CD14-positive monocyte (primary cell): Measurements from ENCODE around the gene NDC1. TPM values are rescaled to one million over a fixed set of nuclear protein-coding genes. Genes with fewer than 3 reads are reported as not detected.

Experiments
- DNase-seq, 3 donors: peaks; one replicate each; pipeline ENCODE4 v3.0.0-alpha.2; 2011 to 2022
- H2AFZ ChIP-seq: 2 replicates; pipeline ENCODE4 v1.6.0; 2012; ENCODE audit warnings: mild to moderate bottlenecking, low read depth, low read length, inconsistent platforms; ENCODE audit not compliant: insufficient read depth, poor library complexity, severe bottlenecking
- H3K27ac ChIP-seq, 2 donors: 1 replicate in 1 of 2; 2 replicates in 1 of 2; pipeline ENCODE4 v1.5.1; 2012 to 2013; ENCODE audit warnings: low read length in 2 of 2, control low read depth in 1 of 2, inconsistent platforms in 1 of 2, low read depth in 1 of 2, mild to moderate bottlenecking in 1 of 2
- H3K27me3 ChIP-seq, 2 donors: one replicate each; pipeline versions ENCODE4 v1.6.0 to v1.6.1; 2011 to 2013; ENCODE audit warnings: low read length in 2 of 2; ENCODE audit not compliant: control insufficient read depth in 2 of 2, insufficient read depth in 2 of 2
- H3K36me3 ChIP-seq, 2 donors: replicated peaks in 1 of 2; 1 replicate in 1 of 2; 2 replicates in 1 of 2; pipeline versions ENCODE4 v1.5.1 to v1.6.1; 2012 to 2013; ENCODE audit warnings: low read length in 2 of 2, control low read depth in 1 of 2, inconsistent platforms in 1 of 2, mild to moderate bottlenecking in 1 of 2; ENCODE audit not compliant: insufficient read depth in 2 of 2, control insufficient read depth in 1 of 2
- H3K4me1 ChIP-seq, 2 donors: 1 replicate in 1 of 2; 2 replicates in 1 of 2; pipeline versions ENCODE4 v1.5.1 to v1.6.1; 2012 to 2013; ENCODE audit warnings: low read length in 2 of 2, control low read depth in 1 of 2, inconsistent platforms in 1 of 2, mild to moderate bottlenecking in 1 of 2, moderate library complexity in 1 of 2; ENCODE audit not compliant: insufficient read depth in 2 of 2, control insufficient read depth in 1 of 2
- H3K4me2 ChIP-seq: replicated peaks from 2 replicates; pipeline ENCODE3; 2012; ENCODE audit warnings: low read length, moderate library complexity, mild to moderate bottlenecking; ENCODE audit not compliant: poor library complexity, severe bottlenecking; ENCODE audit errors: extremely low read depth
- H3K4me3 ChIP-seq, 3 experiments: fragments of 200-600 bp in 1 of 3; sonication (generic) in 1 of 3; replicated peaks in 1 of 3; 1 replicate in 2 of 3; 2 replicates in 1 of 3; pipeline ENCODE4 v1.5.1; 2011 to 2013; ENCODE audit warnings: low read length in 3 of 3, mild to moderate bottlenecking in 3 of 3, control low read depth in 2 of 3, low read depth in 2 of 3, inconsistent platforms in 1 of 3, moderate library complexity in 1 of 3
- H3K79me2 ChIP-seq: 2 replicates; pipeline ENCODE4 v1.6.0; 2012; ENCODE audit warnings: mild to moderate bottlenecking, control low read depth, inconsistent platforms, low read length, moderate library complexity; ENCODE audit not compliant: insufficient read depth
- H3K9ac ChIP-seq: 2 replicates; pipeline ENCODE4 v1.6.0; 2017; ENCODE audit warnings: low read length, mild to moderate bottlenecking; ENCODE audit not compliant: insufficient read depth, poor library complexity, severe bottlenecking
- H3K9me3 ChIP-seq, 2 donors: replicated peaks in 1 of 2; 1 replicate in 1 of 2; 2 replicates in 1 of 2; pipeline versions ENCODE4 v1.5.1 to v1.6.1; 2012 to 2013; ENCODE audit warnings: low read length in 2 of 2, control low read depth in 1 of 2; ENCODE audit not compliant: control insufficient read depth in 1 of 2, insufficient read depth in 1 of 2
- H4K20me1 ChIP-seq: 2 replicates; pipeline ENCODE4 v1.6.0; 2012; ENCODE audit warnings: mild to moderate bottlenecking, low read length, control low read depth, moderate library complexity; ENCODE audit not compliant: insufficient read depth
- H3K27ac Mint-ChIP-seq, 7 donors: one replicate each; pipeline ENCODE4 v1.8.0; 2020; ENCODE audit warnings: mild to moderate bottlenecking in 7 of 7, mixed read lengths in 7 of 7, moderate library complexity in 6 of 7, inconsistent platforms in 2 of 7
- H3K27me3 Mint-ChIP-seq, 3 donors: one replicate each; pipeline ENCODE4 v1.8.0; 2021 to 2022; ENCODE audit warnings: low read depth in 3 of 3, mild to moderate bottlenecking in 3 of 3, mixed read lengths in 3 of 3, moderate library complexity in 3 of 3, inconsistent platforms in 1 of 3
- H3K36me3 Mint-ChIP-seq, 2 donors: one replicate each; pipeline ENCODE4 v1.8.0; 2020; ENCODE audit warnings: mixed read lengths in 2 of 2, inconsistent platforms in 1 of 2, mild to moderate bottlenecking in 1 of 2
- H3K4me1 Mint-ChIP-seq: one replicate; pipeline ENCODE4 v1.8.0; 2020; ENCODE audit warnings: mild to moderate bottlenecking, mixed read lengths
- H3K4me3 Mint-ChIP-seq, 2 donors: one replicate each; pipeline ENCODE4 v1.8.0; 2020; ENCODE audit warnings: mild to moderate bottlenecking in 2 of 2, mixed read lengths in 2 of 2, moderate library complexity in 1 of 2
- H3K9me3 Mint-ChIP-seq, 7 donors: one replicate each; pipeline ENCODE4 v1.8.0; 2020 to 2022; ENCODE audit warnings: mixed read lengths in 7 of 7, mild to moderate bottlenecking in 6 of 7, moderate library complexity in 6 of 7, inconsistent platforms in 2 of 7
- WGBS: methylation state at CpG from one replicate; pipeline ENCODE4 v1.1.5; 2013; ENCODE audit warnings: missing lambda C conversion rate; ENCODE audit not compliant: insufficient coverage; 5-methylcytosine and 5-hydroxymethylcytosine counted together
- intact Hi-C, 2 donors: fragments of 100-400 bp; cut with micrococcal nuclease; formaldehyde crosslinking; loops; one replicate each; pipeline versions ENCODE4 v1.15.0 to v1.15.1; 2023
- polyA plus RNA-seq, 3 donors: library from polyadenylated mRNA; depleted of rRNA in 1 of 3; unstranded in 2 of 3; stranded (reverse) in 1 of 3; fragments of 300-500 nt in 2 of 3; fragments of >200 nt in 1 of 3; fragmentation: Illumina TruSeq in 2 of 3; gene quantifications; 1 replicate in 2 of 3; 2 replicates in 1 of 3; pipeline ENCODE4 v1.2.3, GENCODE V29; 2012 to 2021
- TF ChIP-seq, protein P1 (sequence below): fragments of 200-600 bp; IDR thresholded peaks from one replicate; pipeline ENCODE4 v1.8.0; 2022; ENCODE audit warnings: antibody characterized with exemption, mild to moderate bottlenecking

Gene NDC1
- polyA plus RNA-seq, 3 donors = 3.0 to 6.1 (median 4.7) TPM

DNA sequence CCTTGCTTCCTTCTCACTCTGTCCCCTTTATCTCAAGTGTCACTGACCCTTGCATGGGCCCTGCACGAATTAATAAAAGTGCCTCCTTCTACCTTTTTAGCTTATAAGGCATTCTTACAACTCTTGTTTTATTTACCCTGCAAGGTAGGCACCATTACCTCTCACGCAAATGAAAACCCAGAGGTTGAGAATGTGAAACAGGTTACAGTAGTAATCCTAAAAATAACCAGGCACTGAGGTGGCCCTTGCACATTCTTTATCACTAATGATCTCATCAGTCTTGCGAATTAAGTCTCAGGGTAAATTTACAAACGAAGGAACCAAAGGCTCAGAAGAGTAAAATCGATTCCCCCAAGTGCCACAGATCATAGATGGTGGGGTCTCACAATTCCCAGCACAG is 102.8 kb downstream of the NDC1 start:
- H3K4me3 ChIP-seq = no peak overlapping the region
- peaks cover 12% of the 10 kb centered on the region for H3K4me1 Mint-ChIP-seq
- TF ChIP-seq, protein P1, sequence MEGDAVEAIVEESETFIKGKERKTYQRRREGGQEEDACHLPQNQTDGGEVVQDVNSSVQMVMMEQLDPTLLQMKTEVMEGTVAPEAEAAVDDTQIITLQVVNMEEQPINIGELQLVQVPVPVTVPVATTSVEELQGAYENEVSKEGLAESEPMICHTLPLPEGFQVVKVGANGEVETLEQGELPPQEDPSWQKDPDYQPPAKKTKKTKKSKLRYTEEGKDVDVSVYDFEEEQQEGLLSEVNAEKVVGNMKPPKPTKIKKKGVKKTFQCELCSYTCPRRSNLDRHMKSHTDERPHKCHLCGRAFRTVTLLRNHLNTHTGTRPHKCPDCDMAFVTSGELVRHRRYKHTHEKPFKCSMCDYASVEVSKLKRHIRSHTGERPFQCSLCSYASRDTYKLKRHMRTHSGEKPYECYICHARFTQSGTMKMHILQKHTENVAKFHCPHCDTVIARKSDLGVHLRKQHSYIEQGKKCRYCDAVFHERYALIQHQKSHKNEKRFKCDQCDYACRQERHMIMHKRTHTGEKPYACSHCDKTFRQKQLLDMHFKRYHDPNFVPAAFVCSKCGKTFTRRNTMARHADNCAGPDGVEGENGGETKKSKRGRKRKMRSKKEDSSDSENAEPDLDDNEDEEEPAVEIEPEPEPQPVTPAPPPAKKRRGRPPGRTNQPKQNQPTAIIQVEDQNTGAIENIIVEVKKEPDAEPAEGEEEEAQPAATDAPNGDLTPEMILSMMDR = no peak
- H3K27ac Mint-ChIP-seq = no peak overlapping the region
- no peaks in the 10 kb centered on the region for H3K79me2 ChIP-seq
- peaks cover 0 to 7% (median 2%) of the 10 kb centered on the region in 7 donors for H3K9me3 Mint-ChIP-seq
- peaks cover 9 to 20% of the 10 kb centered on the region in 2 donors for H3K4me1 ChIP-seq
- 80% methylated on average over 2 of the region's 5 CpGs for WGBS
- H4K20me1 ChIP-seq = no peaks in the 10 kb centered on the region
- no peak overlapping the region for H2AFZ ChIP-seq
- no peak overlapping the region for H3K27ac ChIP-seq
- H3K27me3 Mint-ChIP-seq = peaks cover 42 to 73% (median 59%) of the 10 kb centered on the region in 3 donors
- peaks cover 0 to 13% of the 10 kb centered on the region in 2 donors for H3K9me3 ChIP-seq
- H3K36me3 ChIP-seq = no peaks in the 10 kb centered on the region
- peak overlapping the region in 1 of 2 donors; percentile 39 for H3K4me3 Mint-ChIP-seq
- H3K4me2 ChIP-seq = no peak overlapping the region
- no peak overlapping the region for H3K9ac ChIP-seq
- intact Hi-C loops = no loop called here
- H3K36me3 Mint-ChIP-seq = peaks cover 0 to 3% of the 10 kb centered on the region in 2 donors
- H3K27me3 ChIP-seq = peaks cover 41 to 50% of the 10 kb centered on the region in 2 donors
- no peak for DNase-seq

DNA sequence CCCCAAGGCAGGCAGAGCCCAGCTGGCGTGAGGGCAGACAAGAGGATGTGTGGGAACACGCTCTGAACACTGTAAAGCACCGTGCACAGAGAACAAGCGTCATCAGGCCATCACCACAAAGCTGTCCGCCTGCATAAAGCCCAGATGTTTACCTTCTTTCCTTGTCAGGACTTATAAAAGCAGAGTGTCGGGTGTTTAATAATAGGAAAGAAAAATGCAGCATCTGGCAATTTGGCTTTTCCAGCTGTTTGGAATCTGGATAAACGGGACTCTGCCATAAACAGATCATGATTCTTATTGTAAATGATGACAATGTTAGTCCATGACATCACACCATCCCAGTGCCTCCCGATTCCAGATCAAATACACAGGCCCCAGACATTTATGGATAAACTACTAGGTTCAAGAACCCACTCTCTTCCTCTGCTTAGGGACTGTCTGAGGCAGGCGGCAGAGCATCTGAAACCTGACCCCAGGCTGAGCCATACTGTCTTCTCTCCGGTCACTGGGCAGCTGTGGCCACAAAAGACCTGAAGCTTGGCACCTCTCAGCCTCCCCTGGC is 103.4 kb downstream of the NDC1 start:
- no peak overlapping the region for H3K9ac ChIP-seq
- H3K27me3 ChIP-seq = peaks cover 39 to 45% of the 10 kb centered on the region in 2 donors
- no peak overlapping the region for H2AFZ ChIP-seq
- no peak for DNase-seq
- Mint-ChIP-seq H3K36me3 (peaks cover 0 to 3% of the 10 kb centered on the region in 2 donors), H3K27me3 (peaks cover 37 to 68% (median 54%) of the 10 kb centered on the region in 3 donors), H3K4me1 (peaks cover 11% of the 10 kb centered on the region), H3K27ac (no peak overlapping the region), H3K4me3 (no peak overlapping the region), H3K9me3 (peaks cover 0 to 6% (median 0%) of the 10 kb centered on the region in 7 donors)
- peaks cover 9 to 20% of the 10 kb centered on the region in 2 donors for H3K4me1 ChIP-seq
- H4K20me1 ChIP-seq = no peaks in the 10 kb centered on the region
- H3K9me3 ChIP-seq = peaks cover 0 to 9% of the 10 kb centered on the region in 2 donors
- H3K4me3 ChIP-seq = no peak overlapping the region
- H3K36me3 ChIP-seq = no peaks in the 10 kb centered on the region
- intact Hi-C loops = no loop called here
- TF ChIP-seq, protein P1 = no peak
- no peak overlapping the region for H3K27ac ChIP-seq
- H3K4me2 ChIP-seq = no peak overlapping the region
- no peaks in the 10 kb centered on the region for H3K79me2 ChIP-seq
- 94% methylated on average over 7 of the region's 10 CpGs for WGBS
